Upper lobe of left lung (tissue), 6 donors: ENCODE measurements around the gene CRTAC1. TPM values are rescaled to one million over a fixed set of nuclear protein-coding genes. Genes with fewer than 3 reads are reported as not detected.

Source experiments
- ATAC-seq, 2 donors: fragments of 200-7000 bp; cut with Tn5 transposase; one replicate each; pipeline ENCODE4 v1.9.1; 2022; ENCODE audit warnings: mild to moderate bottlenecking in 2 of 2, moderate library complexity in 2 of 2; ENCODE audit not compliant: low FRiP score in 2 of 2
- DNase-seq, 2 donors: peaks; one replicate each; pipeline ENCODE4 v3.0.0-alpha.2; 2019 to 2020
- H3K27ac ChIP-seq, 4 donors: fragments of 200-600 bp; sonication (generic); one replicate each; pipeline ENCODE4 v1.5.1; 2016 to 2019
- H3K27me3 ChIP-seq, 4 donors: fragments of 200-600 bp; sonication (generic); one replicate each; pipeline ENCODE4 v1.5.1; 2017 to 2019
- H3K36me3 ChIP-seq, 4 donors: fragments of 200-600 bp; sonication (generic); one replicate each; pipeline ENCODE4 v1.5.1; 2016 to 2019
- H3K4me1 ChIP-seq, 4 donors: fragments of 200-600 bp; sonication (generic); one replicate each; pipeline ENCODE4 v1.5.1; 2018 to 2019
- H3K4me3 ChIP-seq, 4 donors: fragments of 200-600 bp; sonication (generic); one replicate each; pipeline ENCODE4 v1.5.1; 2017 to 2019; ENCODE audit warnings: mild to moderate bottlenecking in 2 of 4, moderate library complexity in 1 of 4
- H3K9me3 ChIP-seq, 4 donors: fragments of 200-600 bp; sonication (generic); one replicate each; pipeline ENCODE4 v1.5.1; 2018 to 2019
- CTCF ChIP-seq, 6 experiments: fragments of 450-650 bp in 4 of 6; fragments of 200-600 bp in 2 of 6; sonication (generic) in 2 of 6; IDR thresholded peaks; one replicate each; pipeline ENCODE4 v1.5.1; 2016 to 2019; ENCODE audit warnings: antibody characterized with exemption in 6 of 6
- EP300 ChIP-seq, 4 donors: sonication (generic); formaldehyde crosslinking; IDR thresholded peaks; one replicate each; pipeline ENCODE4 v1.5.1; 2017; ENCODE audit warnings: antibody characterized with exemption in 4 of 4, control low read depth in 2 of 4
- POLR2A ChIP-seq, 4 donors: fragments of 450-650 bp; IDR thresholded peaks; one replicate each; pipeline ENCODE4 v1.5.1; 2016 to 2017; ENCODE audit warnings: antibody characterized with exemption in 4 of 4, mild to moderate bottlenecking in 2 of 4
- POLR2AphosphoS5 ChIP-seq, 2 donors: sonication (generic); formaldehyde crosslinking; IDR thresholded peaks; one replicate each; pipeline ENCODE4 v1.5.1; 2017; ENCODE audit warnings: antibody characterized with exemption in 2 of 2
- WGBS, 2 donors: methylation state at CpG; one replicate each; pipeline ENCODE4 v1.1.5; 2017 to 2018; 5-methylcytosine and 5-hydroxymethylcytosine counted together
- total RNA-seq, 6 donors: library from RNA; depleted of rRNA in 4 of 6; stranded (reverse); fragments of >200 nt in 4 of 6; gene quantifications; one replicate each; pipeline versions ENCODE4 v1.1.0 to v1.2.1, GENCODE V29; 2016 to 2021
- donor health status: DM: no; HTN: no; CAD: no; lungs with moderate emphysema.
- donor health status: DM: no; HTN: yes; CAD: no; lungs with severe emphysema.

CRTAC1 gene
- total RNA-seq, 6 donors from 2014 or later: 40.6 to 123 (median 77.3) TPM

GRCh38 chr10:97892939-97893338 is 137.5 kb downstream of the CRTAC1 start:
- WGBS, 2 donors: 63 to 76% methylated on average over 2 of the region's 2 CpGs
- ATAC-seq: no peak

GRCh38 chr10:97892506-97892905 is 137.9 kb downstream of the CRTAC1 start:
- WGBS, 2 donors: 59 to 71% methylated on average over 1 to 2 of the region's 2 CpGs
- Histone ChIP-seq H3K4me1 (peaks cover 0 to 40% (median 15%) of the 10 kb centered on the region in 4 donors), H3K36me3 (no peaks in the 10 kb centered on the region), H3K4me3 (no peak overlapping the region), H3K27me3 (no peaks in the 10 kb centered on the region), H3K27ac (peak overlapping the region; percentile 58 to 83 (median 71)), H3K9me3 (no peaks in the 10 kb centered on the region)
- ATAC-seq (peak in 1 of 2 donors; percentile 1), DNase-seq (peak in 1 of 2 donors; percentile 62)
- peak in 1 of 4 donors; percentile 49 for TF ChIP-seq EP300 (IDR thresholded peaks at IDR 0.05)
- no peak for TF ChIP-seq CTCF (IDR thresholded peaks at IDR 0.05)

More at GRCh38 chr10:97892939-97893338, 137.5 kb downstream of the CRTAC1 start:
- Histone ChIP-seq H3K27me3 (no peaks in the 10 kb centered on the region), H3K4me3 (no peak overlapping the region), H3K27ac (peak overlapping the region in 2 of 4 donors; percentile 68 to 83), H3K36me3 (no peaks in the 10 kb centered on the region), H3K9me3 (no peaks in the 10 kb centered on the region), H3K4me1 (peaks cover 0 to 37% (median 13%) of the 10 kb centered on the region in 4 donors)
- no peak for DNase-seq
- TF ChIP-seq CTCF (IDR thresholded peaks at IDR 0.05): no peak
- TF ChIP-seq POLR2AphosphoS5 (IDR thresholded peaks at IDR 0.05): no peak
- TF ChIP-seq EP300 (IDR thresholded peaks at IDR 0.05): peak in 1 of 4 donors; percentile 9
- TF ChIP-seq POLR2A (IDR thresholded peaks at IDR 0.05): no peak

- Histone ChIP-seq H3K27me3 (no peaks in the 10 kb centered on the region), H3K36me3 (no peaks in the 10 kb centered on the region), H3K27ac (peak overlapping the region; percentile 73 to 87 (median 78)), H3K4me1 (peaks cover 0 to 45% (median 17%) of the 10 kb centered on the region in 4 donors), H3K9me3 (no peaks in the 10 kb centered on the region), H3K4me3 (peak overlapping the region in 2 of 4 donors; percentile 7 to 23)
- ATAC-seq: peak; percentile 58 to 88
- peak; percentile 88 to 95 for DNase-seq
- 51 to 54% methylated on average over 15 to 17 of the region's 17 CpGs for whole genome bisulfite sequencing, 2 donors
- TF ChIP-seq POLR2AphosphoS5 (IDR thresholded peaks at IDR 0.05): peak; percentile 59 to 70
- TF ChIP-seq POLR2A (IDR thresholded peaks at IDR 0.05): peak in 1 of 4 donors; percentile 63
- TF ChIP-seq CTCF (IDR thresholded peaks at IDR 0.05): peak in 2 of 6 experiments; percentile 8 to 31
- TF ChIP-seq EP300 (IDR thresholded peaks at IDR 0.05): peak in 3 of 4 donors; percentile 23 to 91 (median 45)
These were observed 138.8 kb downstream of the CRTAC1 start for GRCh38 chr10:97891497-97892167.

GRCh38 chr10:97889461-97890265 is 140.8 kb downstream of the CRTAC1 start:
- Histone ChIP-seq H3K27ac (peak overlapping the region; percentile 57 to 87 (median 82)), H3K4me1 (peaks cover 0 to 48% (median 17%) of the 10 kb centered on the region in 4 donors), H3K4me3 (no peak overlapping the region), H3K36me3 (no peaks in the 10 kb centered on the region), H3K27me3 (no peaks in the 10 kb centered on the region), H3K9me3 (no peaks in the 10 kb centered on the region)
- 43 to 46% methylated on average over 7 to 18 of the region's 18 CpGs for WGBS, 2 donors
- TF ChIP-seq EP300 (IDR thresholded peaks at IDR 0.05) (peak in 1 of 4 donors; percentile 28), CTCF (IDR thresholded peaks at IDR 0.05) (no peak), POLR2A (IDR thresholded peaks at IDR 0.05) (peak in 1 of 4 donors; percentile 18), POLR2AphosphoS5 (IDR thresholded peaks at IDR 0.05) (peak in 1 of 2 donors; percentile 50)
- DNase-seq (peak; percentile 47 to 80), ATAC-seq (peak; percentile 12 to 35)
